PC-3 (cell line): ENCODE results near the gene ZNF143. TPM values are rescaled to one million over a fixed set of nuclear protein-coding genes. Genes with fewer than 3 reads are reported as not detected.

Source experiments
- ATAC-seq: fragments of 200-7000 bp; cut with Tn5 transposase; 2 replicates; pipeline ENCODE4 v1.9.1; 2020; ENCODE audit warnings: mild to moderate bottlenecking, moderate library complexity
- BruUV-seq: library from RNA; stranded (reverse); fragments of 400-500 nt; replicated peaks from 2 replicates; lab custom pipeline; 2021; lab: Mats Ljungman, UMichigan
- CTCF ChIA-PET: fragments of 300-600 bp; sonication (Branson Sonifier 250); formaldehyde crosslinking; loops from one replicate; lab custom pipeline; 2022; ENCODE audit warnings: antibody characterized with exemption; lab: Charles Lee
- POLR2A ChIA-PET: fragments of 300-600 bp; sonication (Branson Sonifier 250); formaldehyde crosslinking; loops from one replicate; lab custom pipeline; 2022; ENCODE audit warnings: antibody characterized with exemption; ENCODE audit not compliant: unreplicated experiment; lab: Charles Lee
- DNase-seq: peaks from one replicate; pipeline ENCODE4 v3.0.0-alpha.2; 2015
- H2AFZ ChIP-seq: fragments of 300-600 bp; sonication (generic); 2 replicates; pipeline ENCODE4 v1.6.0; 2016; ENCODE audit warnings: antibody characterized with exemption, low read length
- H3F3A ChIP-seq: fragments of 300-600 bp; sonication (generic); one replicate; pipeline ENCODE4 v1.6.0; 2017; ENCODE audit warnings: antibody characterized with exemption, low read length, control low read depth, mild to moderate bottlenecking; ENCODE audit not compliant: unreplicated experiment
- H3K27ac ChIP-seq: fragments of 300-600 bp; sonication (generic); 2 replicates; pipeline ENCODE4 v1.5.1; 2016; ENCODE audit warnings: mild to moderate bottlenecking, low read length
- H3K27me3 ChIP-seq: fragments of 300-600 bp; sonication (generic); 2 replicates; pipeline ENCODE4 v1.6.1; 2016; ENCODE audit warnings: low read length, mixed read lengths
- H3K36me3 ChIP-seq: fragments of 300-600 bp; sonication (generic); 2 replicates; pipeline ENCODE4 v1.6.1; 2016; ENCODE audit warnings: low read depth, mixed run types, low read length, mixed read lengths
- H3K4me1 ChIP-seq: fragments of 300-600 bp; sonication (generic); 2 replicates; pipeline ENCODE4 v1.5.1; 2016; ENCODE audit warnings: low read length; ENCODE audit not compliant: insufficient read depth
- H3K4me2 ChIP-seq: fragments of 300-600 bp; sonication (generic); 2 replicates; pipeline ENCODE4 v1.6.0; 2016; ENCODE audit warnings: low read length
- H3K4me3 ChIP-seq: fragments of 300-600 bp; sonication (generic); 2 replicates; pipeline ENCODE4 v1.5.1; 2016; ENCODE audit warnings: mild to moderate bottlenecking, low read length, mixed read lengths
- H3K79me2 ChIP-seq: fragments of 300-600 bp; sonication (generic); 2 replicates; pipeline ENCODE4 v1.6.1; 2017; ENCODE audit warnings: low read length, mixed read lengths
- H3K9ac ChIP-seq: fragments of 300-600 bp; sonication (generic); 2 replicates; pipeline ENCODE4 v1.6.0; 2016; ENCODE audit warnings: mild to moderate bottlenecking, low read length
- H3K9me2 ChIP-seq: fragments of 300-600 bp; sonication (generic); replicated peaks from 2 replicates; pipeline ENCODE4 v1.6.1; 2016; ENCODE audit warnings: mixed run types, low read length, mixed read lengths
- H3K9me3 ChIP-seq: fragments of 300-600 bp; sonication (generic); 2 replicates; pipeline ENCODE4 v1.6.1; 2016; ENCODE audit warnings: low read length, mixed read lengths
- H4K20me1 ChIP-seq: fragments of 300-600 bp; sonication (generic); 2 replicates; pipeline ENCODE4 v1.6.1; 2016; ENCODE audit warnings: low read length, mixed read lengths
- EZH2 ChIP-seq: fragments of 300-600 bp; sonication (generic); IDR thresholded peaks from one replicate; pipeline ENCODE4 v1.6.1; 2017; ENCODE audit warnings: antibody characterized with exemption, mild to moderate bottlenecking, low read length; ENCODE audit not compliant: unreplicated experiment
- EZH2phosphoT487 ChIP-seq: fragments of 300-600 bp; sonication (generic); IDR thresholded peaks from 2 replicates; pipeline ENCODE4 v1.6.1; 2018; ENCODE audit warnings: mild to moderate bottlenecking, antibody characterized with exemption, low read length, borderline replicate concordance
- intact Hi-C: fragments of 100-400 bp; cut with micrococcal nuclease; formaldehyde crosslinking; loops from 2 replicates; pipeline ENCODE4 v1.9.0; 2023
- total RNA-seq: library from RNA; depleted of rRNA; stranded (reverse); fragments of >200 nt; gene quantifications from 2 replicates; pipeline ENCODE4 v1.2.3, GENCODE V29; 2014; rRNA removed
- TF ChIP-seq, protein P1 (sequence below): fragments of 300-600 bp; sonication (generic); conservative IDR thresholded peaks from 2 replicates; pipeline ENCODE4 v1.5.1; 2017; ENCODE audit warnings: antibody characterized with exemption, low read depth, mild to moderate bottlenecking, low read length

The ZNF143 gene
- total RNA-seq, 1 experiment from 2014 or later = 33.9 TPM

DNA sequence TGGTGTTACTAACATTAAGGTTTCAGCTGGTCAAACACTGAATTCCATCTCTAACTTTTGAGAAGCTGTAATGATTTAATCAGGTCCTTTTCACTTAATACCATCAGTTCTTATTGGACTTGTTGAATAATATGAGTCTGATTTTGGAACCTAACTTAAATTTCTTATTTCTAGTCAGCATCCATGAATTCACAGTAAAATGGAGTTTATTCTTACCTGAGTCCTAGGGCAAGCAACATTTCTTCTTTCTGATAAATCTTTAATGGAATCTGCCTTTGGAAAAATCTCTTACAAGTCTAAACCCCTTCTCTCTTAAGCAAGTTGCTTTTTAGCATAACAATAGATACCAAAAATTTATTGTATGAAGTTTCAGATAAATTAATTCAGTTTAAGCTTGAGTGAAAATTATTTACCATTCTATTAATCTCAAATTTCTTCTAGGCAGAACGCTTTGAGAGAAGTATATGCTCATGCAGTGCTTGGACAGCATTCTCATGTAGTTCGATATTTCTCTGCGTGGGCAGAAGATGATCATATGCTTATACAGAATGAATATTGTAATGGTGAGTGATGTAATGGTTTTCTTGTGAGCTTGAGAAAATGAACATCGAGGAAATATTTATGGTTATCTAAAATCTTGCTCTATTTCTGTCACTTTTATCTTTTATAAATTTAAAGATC is 116.0 kb downstream of the ZNF143 start:
- DNase-seq = no peak

DNA sequence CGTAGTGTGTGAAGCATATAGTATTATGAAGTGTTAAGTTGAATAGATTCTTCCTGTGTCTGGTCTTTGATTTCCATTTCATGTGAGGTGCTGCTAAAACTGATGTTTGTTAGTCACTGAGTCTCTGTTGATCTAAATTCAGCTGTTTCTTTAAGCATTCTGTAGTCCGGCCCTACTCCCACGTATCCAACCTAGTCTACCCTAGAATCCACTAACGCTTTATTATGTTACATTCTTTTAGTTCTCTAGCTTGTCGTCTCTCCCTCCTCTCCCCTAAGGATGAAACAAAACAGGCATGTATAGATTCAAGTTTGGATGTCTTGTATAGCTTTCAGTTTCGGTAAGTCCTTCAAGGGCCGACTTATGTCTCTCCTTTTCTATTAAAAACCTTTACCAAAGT is 116.7 kb downstream of the ZNF143 start:
- H3K79me2 ChIP-seq = peaks cover 64% of the 10 kb centered on the region
- H2AFZ ChIP-seq = no peak overlapping the region
- intact Hi-C loops = loop anchor here (10.0 kb wide), 1 partner anchor 893 kb away; the partner anchor contains the start of genes RPL27A and TRIM66
- no peak for TF ChIP-seq EZH2phosphoT487
- TF ChIP-seq, protein P1, sequence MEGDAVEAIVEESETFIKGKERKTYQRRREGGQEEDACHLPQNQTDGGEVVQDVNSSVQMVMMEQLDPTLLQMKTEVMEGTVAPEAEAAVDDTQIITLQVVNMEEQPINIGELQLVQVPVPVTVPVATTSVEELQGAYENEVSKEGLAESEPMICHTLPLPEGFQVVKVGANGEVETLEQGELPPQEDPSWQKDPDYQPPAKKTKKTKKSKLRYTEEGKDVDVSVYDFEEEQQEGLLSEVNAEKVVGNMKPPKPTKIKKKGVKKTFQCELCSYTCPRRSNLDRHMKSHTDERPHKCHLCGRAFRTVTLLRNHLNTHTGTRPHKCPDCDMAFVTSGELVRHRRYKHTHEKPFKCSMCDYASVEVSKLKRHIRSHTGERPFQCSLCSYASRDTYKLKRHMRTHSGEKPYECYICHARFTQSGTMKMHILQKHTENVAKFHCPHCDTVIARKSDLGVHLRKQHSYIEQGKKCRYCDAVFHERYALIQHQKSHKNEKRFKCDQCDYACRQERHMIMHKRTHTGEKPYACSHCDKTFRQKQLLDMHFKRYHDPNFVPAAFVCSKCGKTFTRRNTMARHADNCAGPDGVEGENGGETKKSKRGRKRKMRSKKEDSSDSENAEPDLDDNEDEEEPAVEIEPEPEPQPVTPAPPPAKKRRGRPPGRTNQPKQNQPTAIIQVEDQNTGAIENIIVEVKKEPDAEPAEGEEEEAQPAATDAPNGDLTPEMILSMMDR = no peak
- no peak for TF ChIP-seq EZH2
- no peaks in the 10 kb centered on the region for H3K27me3 ChIP-seq
- CTCF ChIA-PET = no interaction called here
- peaks cover 48% of the 10 kb centered on the region for H4K20me1 ChIP-seq
- ATAC-seq (no peak), DNase-seq (no peak)
- peaks cover 64% of the 10 kb centered on the region for H3K36me3 ChIP-seq
- H3K9ac ChIP-seq = no peak overlapping the region
- POLR2A ChIA-PET = no interaction called here
- no peak overlapping the region for H3K27ac ChIP-seq
- BruUV-seq = no TSS peak
- no peak overlapping the region; the same call in 1 of the 2 replicates for H3K4me3 ChIP-seq
- peaks cover 23% of the 10 kb centered on the region for H3K4me1 ChIP-seq
- no peaks in the 10 kb centered on the region for H3F3A ChIP-seq
- H3K9me2 ChIP-seq = no peaks in the 10 kb centered on the region
- H3K4me2 ChIP-seq = peak overlapping the region; percentile 97; the same call in 1 of the 2 replicates
- no peaks in the 10 kb centered on the region for H3K9me3 ChIP-seq

More for the DNA sequence above, 116.0 kb downstream of the ZNF143 start:
- H4K20me1 ChIP-seq = peaks cover 48% of the 10 kb centered on the region
- H3K27me3 ChIP-seq = no peaks in the 10 kb centered on the region
- H3F3A ChIP-seq = no peaks in the 10 kb centered on the region
- peaks cover 27% of the 10 kb centered on the region for H3K4me1 ChIP-seq
- peaks cover 64% of the 10 kb centered on the region for H3K79me2 ChIP-seq
- no peak overlapping the region for H3K27ac ChIP-seq
- ATAC-seq = no peak
- intact Hi-C loops = loop anchor here (10.0 kb wide), 1 partner anchor 892 kb away; the partner anchor contains the start of genes RPL27A and TRIM66
- TF ChIP-seq EZH2 (no peak), EZH2phosphoT487 (no peak)
- TF ChIP-seq, protein P1 = no peak
- H2AFZ ChIP-seq = no peak overlapping the region
- CTCF ChIA-PET = interaction anchor here (0.6 kb wide), 1 partner anchor 115 kb away, joined by 3 read pairs; no protein-coding TSS in a partner anchor
- H3K4me2 ChIP-seq = peak overlapping the region; percentile 97
- H3K36me3 ChIP-seq = peaks cover 57% of the 10 kb centered on the region
- peak overlapping the region; percentile 84 for H3K4me3 ChIP-seq
- H3K9ac ChIP-seq = peak overlapping the region; percentile 98
- POLR2A ChIA-PET = interaction anchor here (0.9 kb wide), 1 partner anchor 37 kb away, joined by 3 read pairs; no protein-coding TSS in a partner anchor
- BruUV-seq = no TSS peak
- no peaks in the 10 kb centered on the region for H3K9me3 ChIP-seq
- H3K9me2 ChIP-seq = no peaks in the 10 kb centered on the region

Other genes starting within 250 kb of the ZNF143 start
- 37.7 and 46.9 TPM in 2 replicates for gene DENND5A, start 195.7 kb upstream of the ZNF143 start, total RNA-seq
- 83.6 and 87.6 TPM in 2 replicates for gene TMEM41B, start 146.4 kb upstream of the ZNF143 start, total RNA-seq
- 78.9 and 109 TPM in 2 replicates for gene IPO7, start 76.4 kb upstream of the ZNF143 start, total RNA-seq
- 45.1 and 46.9 TPM in 2 replicates for gene WEE1, start 112.7 kb downstream of the ZNF143 start, total RNA-seq
- gene SWAP70, start 203.1 kb downstream of the ZNF143 start, total RNA-seq = 8.6 and 8.8 TPM in 2 replicates